GM18858 (cell line): ENCODE measurements around the gene OR7C1.
"Not testable (repeated sequence)": the region's sequence is repeated elsewhere in the genome, so short reads cannot be mapped to it uniquely, and the experiment has no call there.

Source experiments
- ATAC-seq: cut with Tn5 transposase; IDR thresholded peaks from one replicate; pipeline ENCODE4 v1.9.1; 2021; ENCODE audit not compliant: unreplicated experiment

Gene OR7C1

DNA sequence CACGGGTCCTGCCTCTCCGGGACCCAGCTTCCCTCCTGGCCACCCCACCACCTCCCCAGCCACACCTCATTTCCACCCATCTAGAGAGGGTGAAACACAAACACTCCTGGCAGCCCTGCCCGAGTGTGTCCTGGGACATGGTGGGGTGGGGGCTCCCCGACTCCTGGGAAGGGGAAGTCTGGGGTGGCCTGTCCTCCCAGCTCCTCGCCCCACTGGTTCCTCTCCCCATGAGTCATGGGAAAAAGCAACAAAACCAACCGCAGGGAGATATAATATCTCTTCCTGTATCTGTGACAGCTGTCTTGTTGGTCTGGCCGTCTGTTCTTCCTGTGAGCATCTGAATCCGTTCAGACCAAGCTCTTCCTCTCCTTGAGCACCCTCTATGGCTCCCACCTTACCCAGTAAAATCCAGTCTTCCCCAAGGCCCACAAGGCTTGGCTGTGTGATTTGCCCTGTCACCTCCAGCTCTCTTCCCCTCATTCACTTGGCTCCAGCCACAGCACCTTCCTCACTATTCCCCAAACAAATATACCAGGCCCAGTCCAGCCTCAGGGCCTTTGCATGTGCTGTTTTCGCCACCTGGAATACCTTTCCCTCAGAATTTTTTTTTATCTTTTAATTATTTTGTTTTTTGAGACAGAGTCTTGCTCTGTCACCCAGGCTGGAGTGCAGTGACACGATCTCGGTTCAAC lies 49.7 kb downstream of the OR7C1 start:
- not testable (repeated sequence) for ATAC-seq

GRCh38 chr19:14784730-14785101 lies 50.3 kb downstream of the OR7C1 start:
- ATAC-seq = not testable (repeated sequence)

DNA sequence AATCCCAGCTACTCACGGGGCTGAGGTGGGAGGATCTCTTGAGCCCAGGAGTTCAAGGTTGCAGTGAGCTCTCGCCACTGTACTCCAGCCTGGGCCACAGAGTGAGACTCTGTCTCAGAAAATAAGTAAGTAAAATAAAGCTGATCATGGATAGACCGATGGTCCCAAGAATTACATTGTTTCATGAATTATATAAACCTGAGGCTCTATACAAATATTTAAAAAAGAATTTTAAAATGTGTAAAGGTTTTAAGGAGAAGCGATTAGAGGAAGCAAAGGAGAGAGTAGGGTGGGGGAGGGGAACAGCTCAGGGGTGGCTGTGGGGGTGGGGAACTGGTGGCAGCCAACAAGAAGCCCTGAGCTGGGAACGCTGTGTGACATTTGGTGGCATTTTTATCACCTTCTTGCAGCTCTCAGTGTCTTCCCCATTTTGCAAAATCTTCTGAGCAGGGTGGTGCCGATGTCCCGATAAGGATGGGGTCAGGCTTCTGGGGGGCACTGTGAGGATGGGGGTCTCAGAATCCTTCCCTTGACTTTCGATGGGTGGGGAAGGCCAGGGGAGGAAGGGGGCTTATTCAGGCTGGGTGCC lies 51.5 kb downstream of the OR7C1 start:
- not testable (repeated sequence) for ATAC-seq

DNA sequence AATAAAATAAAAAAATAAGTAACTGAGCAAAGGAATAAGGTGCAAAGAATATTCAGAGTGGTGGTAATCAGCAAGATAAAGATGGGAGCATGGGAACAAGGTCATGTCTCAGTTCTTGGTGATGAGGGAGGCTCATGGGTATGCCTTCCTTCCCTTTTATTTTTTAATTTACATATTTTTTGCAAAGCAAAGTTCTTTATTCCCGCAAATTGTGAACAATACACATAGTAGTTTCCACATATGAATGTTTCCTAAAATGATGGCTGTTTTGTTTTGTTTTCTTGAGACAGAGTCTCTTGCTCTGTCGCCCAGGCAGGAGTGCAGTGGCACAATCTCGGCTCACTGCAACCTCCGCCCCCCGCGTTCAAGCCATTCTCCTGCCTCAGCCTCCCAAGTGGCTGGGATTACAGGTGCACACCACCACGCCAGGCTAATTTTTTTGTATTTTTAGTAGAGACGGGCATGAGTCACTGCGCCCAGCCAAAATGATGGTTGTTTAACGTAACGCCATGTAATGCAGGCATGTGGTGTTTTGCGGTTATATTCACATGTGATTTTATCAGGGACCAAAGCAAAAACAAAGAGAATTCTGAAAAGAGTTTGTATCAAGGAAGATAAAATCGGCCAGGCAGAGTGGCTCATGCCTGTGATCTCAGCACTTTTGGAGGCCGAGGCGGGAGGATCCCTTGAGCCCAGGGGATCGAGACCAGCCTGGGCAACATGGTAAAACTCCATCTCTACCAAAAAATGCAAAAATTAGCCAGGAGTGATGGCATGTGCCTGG lies 52.2 kb downstream of the OR7C1 start:
- ATAC-seq = no peak

DNA sequence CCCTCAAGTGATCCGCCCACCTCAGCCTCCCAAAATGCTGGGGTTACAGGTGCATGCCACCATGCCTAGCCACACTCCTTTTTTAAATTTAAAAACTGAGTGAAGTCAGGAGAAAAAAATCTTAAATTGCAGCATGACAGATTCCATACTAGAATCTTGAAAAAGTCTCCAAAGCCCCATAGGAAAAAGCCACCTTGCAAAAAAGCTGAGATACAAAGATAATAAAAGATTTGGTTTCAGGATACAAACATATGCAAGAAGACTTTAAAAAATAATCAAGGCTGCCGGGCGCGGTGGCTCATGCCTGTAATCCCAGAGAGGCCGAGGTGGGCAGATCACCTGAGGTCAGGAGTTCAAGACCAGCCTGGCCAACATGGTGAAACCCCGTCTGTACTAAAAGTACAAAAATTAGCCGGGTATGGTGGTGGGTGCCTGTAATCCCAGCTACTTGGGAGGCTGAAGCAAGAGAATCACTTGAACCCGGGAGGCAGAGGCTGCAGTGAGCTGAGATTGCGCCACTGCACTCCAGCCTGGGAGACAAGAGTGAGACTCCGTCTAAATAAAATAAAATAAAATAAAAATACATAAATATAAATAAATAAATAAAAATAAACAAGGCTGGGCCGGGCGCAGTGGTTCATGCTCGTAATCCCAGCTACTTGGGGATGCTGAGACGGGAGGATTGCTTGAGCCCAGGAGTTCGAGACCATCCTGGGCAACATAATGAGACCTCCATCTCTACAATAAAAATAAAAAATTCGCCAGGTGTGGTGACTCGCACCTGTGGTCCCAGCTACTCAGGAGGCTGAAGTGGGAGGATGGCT lies 53.1 kb downstream of the OR7C1 start:
- not testable (repeated sequence) for ATAC-seq

DNA sequence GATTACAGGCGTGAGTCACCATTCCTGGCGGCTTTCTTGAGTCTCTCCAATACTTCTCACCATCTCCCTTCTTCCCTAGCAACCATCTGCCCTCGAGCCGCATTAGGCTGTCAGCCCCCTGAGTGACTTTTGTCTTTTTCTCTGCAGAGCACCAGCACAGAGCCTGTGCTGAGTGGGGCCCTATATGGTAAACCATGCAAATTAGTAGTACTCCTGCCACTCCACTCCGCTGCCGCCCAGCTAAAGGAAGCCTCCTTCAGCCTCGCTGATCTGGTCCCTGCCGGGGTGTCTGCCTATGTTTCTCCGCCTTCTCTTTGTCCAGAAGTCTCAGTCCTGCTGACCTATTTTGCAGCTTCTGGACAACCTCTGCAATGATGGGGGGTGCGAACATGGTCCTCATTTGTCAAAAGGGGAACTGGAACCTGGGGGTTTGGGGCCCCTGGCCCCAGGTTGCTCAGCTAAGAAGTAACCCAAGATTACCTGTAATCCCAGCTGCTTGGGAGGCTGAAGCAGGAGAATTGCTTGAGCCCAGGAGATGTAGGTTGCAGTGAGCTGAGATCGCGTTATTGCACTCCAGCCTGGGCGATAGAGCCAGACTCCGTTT lies 54.3 kb downstream of the OR7C1 start:
- not testable (repeated sequence) for ATAC-seq

- ATAC-seq = no peak
These were observed 55.8 kb downstream of the OR7C1 start for GRCh38 chr19:14779151-14779550.

DNA sequence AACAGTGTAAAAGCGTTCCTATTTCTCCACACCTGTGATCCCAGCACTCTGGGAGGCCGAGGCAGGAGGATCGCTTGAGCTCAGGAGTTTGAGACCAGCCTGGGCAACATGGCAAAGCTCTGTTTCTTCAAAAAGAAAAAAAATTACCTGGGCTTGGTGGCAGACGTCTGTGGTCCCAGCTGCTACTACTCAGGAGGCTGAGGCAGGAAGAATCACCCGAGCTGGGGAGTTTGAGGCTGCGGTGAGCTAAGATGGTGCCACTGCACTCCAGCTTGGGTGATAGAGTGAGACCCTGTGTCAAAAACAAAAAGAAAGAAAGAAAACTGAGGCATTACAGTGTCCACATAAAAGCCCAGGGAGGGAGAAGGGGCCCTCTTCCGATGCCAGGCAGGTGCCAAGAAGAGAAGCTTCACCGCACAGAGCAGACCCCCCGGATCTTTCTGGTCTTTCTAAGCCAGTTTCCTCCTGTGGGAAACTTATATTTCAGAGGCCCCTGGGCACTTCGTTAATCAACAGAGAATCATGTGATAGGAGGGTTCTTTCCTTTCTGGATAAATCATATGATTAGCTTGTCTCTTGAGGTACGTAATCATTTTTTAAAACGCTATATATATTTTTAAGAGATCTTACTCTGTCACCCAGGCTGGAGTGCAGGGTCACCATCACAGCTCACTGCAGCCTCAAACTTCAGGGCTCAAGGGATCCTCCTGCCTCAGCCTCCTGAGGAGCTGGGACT lies 56.7 kb downstream of the OR7C1 start, which contains the start of gene ADGRE2:
Gene ADGRE2, minus strand, starts transcription at position 451 of the 736 bp plus-strand sequence. CDS start 1,804 bp downstream, outside the sequence.
- not testable (repeated sequence) for ATAC-seq

GRCh38 chr19:14777645-14778044 lies 57.3 kb downstream of the OR7C1 start:
- not testable (repeated sequence) for ATAC-seq

- ATAC-seq = no peak
These were observed 59.0 kb downstream of the OR7C1 start for GRCh38 chr19:14775869-14776586.

- not testable (repeated sequence) for ATAC-seq
These were observed 59.7 kb downstream of the OR7C1 start for GRCh38 chr19:14775326-14775725.

GRCh38 chr19:14774373-14774772 lies 60.6 kb downstream of the OR7C1 start:
- ATAC-seq = no peak

GRCh38 chr19:14773722-14774121 lies 61.3 kb downstream of the OR7C1 start:
- ATAC-seq = not testable (repeated sequence)

- no peak for ATAC-seq
These were observed 62.0 kb downstream of the OR7C1 start for GRCh38 chr19:14772995-14773394.

DNA sequence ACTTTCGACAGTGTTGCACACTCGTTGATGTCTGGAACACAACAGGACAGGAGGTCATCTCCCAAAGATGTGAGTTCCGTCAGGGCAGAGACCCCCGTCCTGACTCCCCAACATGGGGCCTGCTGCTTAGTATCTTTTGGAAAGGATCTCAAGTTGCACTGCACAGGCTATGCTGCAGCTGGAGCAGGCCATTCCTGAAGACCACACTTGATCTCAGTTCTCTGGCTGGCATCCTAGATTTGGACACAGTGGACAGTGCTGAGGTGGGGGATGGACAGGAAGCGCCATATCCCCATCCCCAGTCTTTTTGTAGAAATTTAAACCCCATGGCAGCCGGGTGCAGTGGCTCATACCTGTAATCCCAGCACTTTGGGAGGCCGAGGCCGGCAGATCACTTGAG lies 62.5 kb downstream of the OR7C1 start:
- no peak for ATAC-seq

GRCh38 chr19:14770944-14771839 lies 63.8 kb downstream of the OR7C1 start:
- no peak for ATAC-seq

DNA sequence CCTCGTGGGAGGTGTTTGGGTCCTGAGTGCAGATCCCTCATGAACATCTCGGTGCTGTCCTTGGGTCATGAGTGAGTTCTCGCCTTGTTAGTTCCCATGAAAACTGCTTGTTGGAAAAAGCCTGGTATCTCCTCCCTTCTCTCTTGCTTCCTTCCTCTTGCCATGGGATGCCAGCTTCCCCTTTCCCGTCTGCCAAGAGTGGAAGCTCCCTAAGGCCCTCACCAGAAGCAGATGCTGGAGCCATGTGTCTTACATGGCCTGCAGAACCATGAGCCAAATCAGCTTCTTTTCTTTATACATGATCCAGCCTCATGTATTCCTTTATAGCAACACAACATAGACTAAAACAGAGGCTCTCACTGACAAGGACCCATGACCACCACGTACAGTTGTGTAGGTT lies 64.8 kb downstream of the OR7C1 start:
- ATAC-seq = no peak

GRCh38 chr19:14769201-14769600 lies 65.8 kb downstream of the OR7C1 start:
- ATAC-seq = no peak
